Upper lobe of right lung (tissue), 1 donor: ENCODE measurements around the gene NAALADL2. TPM values are rescaled to one million over a fixed set of nuclear protein-coding genes. Genes with fewer than 3 reads are reported as not detected.
"Not testable (repeated sequence)": the region's sequence is repeated elsewhere in the genome, so short reads cannot be mapped to it uniquely, and the experiment has no call there.

Experiments
- ATAC-seq: fragments of 200-7000 bp; cut with Tn5 transposase; one replicate; pipeline ENCODE4 v1.9.1; 2020; ENCODE audit warnings: mild to moderate bottlenecking, moderate library complexity
- DNase-seq: peaks from one replicate; pipeline ENCODE4 v3.0.0-alpha.2; 2020
- H3K27ac ChIP-seq: fragments of 200-600 bp; one replicate; pipeline ENCODE4 v1.8.0; 2022
- H3K27me3 ChIP-seq: fragments of 200-600 bp; one replicate; pipeline ENCODE4 v1.8.0; 2022; ENCODE audit warnings: mild to moderate bottlenecking
- H3K36me3 ChIP-seq: fragments of 200-600 bp; one replicate; pipeline ENCODE4 v1.8.0; 2022
- H3K4me1 ChIP-seq: fragments of 200-600 bp; one replicate; pipeline ENCODE4 v1.8.0; 2022
- H3K4me3 ChIP-seq: fragments of 200-600 bp; one replicate; pipeline ENCODE4 v1.8.0; 2022; ENCODE audit warnings: mild to moderate bottlenecking
- H3K9me3 ChIP-seq: fragments of 200-600 bp; one replicate; pipeline ENCODE4 v1.8.0; 2022
- intact Hi-C: fragments of 100-400 bp; cut with DNase I; formaldehyde crosslinking; loops from one replicate; pipeline ENCODE4 v1.11.0; 2022
- total RNA-seq: library from RNA; stranded (reverse); fragmentation: NEBNext Ultra II Directional; extraction: Animal tissue kit (Norgen Biotek cat#: 25700); gene quantifications from one replicate; pipeline ENCODE4 v1.2.1, GENCODE V29; 2021
- TF ChIP-seq, protein P1 (sequence below): fragments of 200-600 bp; IDR thresholded peaks from one replicate; pipeline ENCODE4 v1.8.0; 2022; ENCODE audit warnings: antibody characterized with exemption
- donor health status: DM: no; HTN: yes; CAD: no; lungs with severe emphysema.

Gene NAALADL2
- total RNA-seq, 1 donor from 2014 or later: 8.5 TPM

DNA sequence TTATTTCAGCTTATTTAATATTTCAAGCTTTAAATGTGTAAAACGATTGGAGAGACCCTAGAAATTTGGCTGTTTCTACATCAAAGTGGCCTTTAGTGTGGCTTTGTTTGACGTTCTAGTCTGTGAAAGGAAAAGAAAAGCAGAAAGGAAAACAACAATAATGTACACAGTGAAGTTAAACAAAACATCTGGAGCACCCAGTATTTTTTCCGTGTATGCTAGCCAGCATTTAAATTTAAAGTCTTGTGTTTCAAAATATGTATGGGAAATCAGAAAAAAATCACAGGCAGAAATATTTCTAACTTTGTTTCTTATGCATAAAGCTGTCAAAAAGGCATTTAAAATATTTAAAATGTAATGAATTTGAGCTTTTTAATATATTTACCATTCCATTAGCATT is 218.1 kb downstream of the NAALADL2 start:
- intact Hi-C loops: no loop called here
- no peak for ATAC-seq
- Histone ChIP-seq H3K36me3 (no peaks in the 10 kb centered on the region), H3K27ac (no peak overlapping the region), H3K4me3 (no peak overlapping the region), H3K4me1 (no peaks in the 10 kb centered on the region), H3K9me3 (no peaks in the 10 kb centered on the region), H3K27me3 (no peaks in the 10 kb centered on the region)
- TF ChIP-seq, protein P1, sequence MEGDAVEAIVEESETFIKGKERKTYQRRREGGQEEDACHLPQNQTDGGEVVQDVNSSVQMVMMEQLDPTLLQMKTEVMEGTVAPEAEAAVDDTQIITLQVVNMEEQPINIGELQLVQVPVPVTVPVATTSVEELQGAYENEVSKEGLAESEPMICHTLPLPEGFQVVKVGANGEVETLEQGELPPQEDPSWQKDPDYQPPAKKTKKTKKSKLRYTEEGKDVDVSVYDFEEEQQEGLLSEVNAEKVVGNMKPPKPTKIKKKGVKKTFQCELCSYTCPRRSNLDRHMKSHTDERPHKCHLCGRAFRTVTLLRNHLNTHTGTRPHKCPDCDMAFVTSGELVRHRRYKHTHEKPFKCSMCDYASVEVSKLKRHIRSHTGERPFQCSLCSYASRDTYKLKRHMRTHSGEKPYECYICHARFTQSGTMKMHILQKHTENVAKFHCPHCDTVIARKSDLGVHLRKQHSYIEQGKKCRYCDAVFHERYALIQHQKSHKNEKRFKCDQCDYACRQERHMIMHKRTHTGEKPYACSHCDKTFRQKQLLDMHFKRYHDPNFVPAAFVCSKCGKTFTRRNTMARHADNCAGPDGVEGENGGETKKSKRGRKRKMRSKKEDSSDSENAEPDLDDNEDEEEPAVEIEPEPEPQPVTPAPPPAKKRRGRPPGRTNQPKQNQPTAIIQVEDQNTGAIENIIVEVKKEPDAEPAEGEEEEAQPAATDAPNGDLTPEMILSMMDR: no peak
- no peak for DNase-seq

DNA sequence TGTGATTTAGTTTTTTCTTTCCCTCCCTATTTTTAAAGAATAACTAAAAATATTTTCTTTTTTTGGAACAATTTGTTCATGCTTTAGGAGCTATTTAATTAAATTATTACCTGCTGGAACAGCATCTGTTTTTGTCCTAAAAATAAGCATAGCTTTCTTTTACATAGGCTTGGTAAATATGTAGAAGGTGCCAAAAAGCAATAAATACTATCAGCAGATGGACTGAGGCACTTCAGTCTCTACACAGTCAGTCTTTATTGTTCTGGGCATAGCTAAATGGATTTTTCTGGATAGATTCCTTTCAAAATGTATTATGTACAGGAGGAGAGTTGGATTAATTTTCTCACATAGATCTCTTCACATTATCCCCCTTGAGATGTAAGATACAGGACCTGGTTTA is 223.5 kb downstream of the NAALADL2 start:
- Histone ChIP-seq H3K4me1 (no peaks in the 10 kb centered on the region), H3K4me3 (no peak overlapping the region), H3K36me3 (no peaks in the 10 kb centered on the region), H3K27me3 (no peaks in the 10 kb centered on the region), H3K27ac (no peak overlapping the region), H3K9me3 (no peaks in the 10 kb centered on the region)
- no peak for ATAC-seq
- DNase-seq: no peak
- intact Hi-C loops: no loop called here
- TF ChIP-seq, protein P1: no peak

DNA sequence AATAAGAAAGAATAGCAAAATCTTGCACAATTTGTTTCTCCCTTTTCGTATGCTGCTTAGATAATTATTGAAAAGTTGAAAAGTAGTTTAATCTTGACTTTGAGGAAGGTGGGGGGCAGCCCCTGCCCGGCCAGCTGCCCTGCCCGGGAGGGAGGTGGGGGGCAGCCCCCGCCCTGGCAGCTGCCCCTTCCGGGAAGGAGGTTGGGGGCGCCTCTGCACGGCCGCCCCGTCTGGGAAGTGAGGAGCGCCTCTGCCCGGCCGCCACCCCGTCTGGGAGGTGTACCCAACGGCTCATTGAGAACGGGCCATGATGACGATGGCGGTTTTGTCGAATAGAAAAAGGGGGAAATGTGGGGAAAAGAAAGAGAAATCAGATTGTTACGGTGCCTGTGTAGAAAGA is 228.0 kb downstream of the NAALADL2 start:
- H3K27ac ChIP-seq, H3K9me3 ChIP-seq, intact Hi-C loops, H3K27me3 ChIP-seq, H3K4me3 ChIP-seq, H3K36me3 ChIP-seq, H3K4me1 ChIP-seq, DNase-seq, ATAC-seq: not testable (repeated sequence)

DNA sequence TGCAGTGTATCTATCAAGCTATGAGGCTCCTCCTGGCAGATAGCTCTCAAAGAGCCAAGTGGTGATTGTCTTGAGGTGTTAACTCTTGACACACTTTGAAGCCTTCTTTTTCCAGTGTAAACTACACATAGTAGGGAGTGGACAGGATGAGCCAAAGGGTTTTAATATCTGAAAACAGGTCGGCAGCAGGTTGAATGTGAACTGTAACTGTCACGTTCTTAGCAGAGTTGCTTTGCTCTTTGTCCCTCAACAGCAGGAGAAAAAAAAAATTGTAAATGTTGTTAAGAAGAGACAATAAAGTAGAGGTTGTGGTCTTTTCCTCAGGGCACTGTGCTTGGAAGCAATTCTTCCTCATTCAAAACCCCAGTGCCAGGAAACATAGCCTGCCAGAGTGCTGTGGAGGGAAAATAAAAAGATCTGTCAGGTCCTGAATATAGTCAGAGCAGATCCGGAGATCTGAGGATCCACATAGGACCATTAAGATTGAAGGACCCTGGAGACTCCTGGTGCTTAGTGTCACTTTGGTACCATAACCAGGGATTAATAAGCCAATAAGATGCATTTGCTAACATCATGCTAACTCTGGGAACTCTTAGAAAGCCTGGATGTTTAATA is 229.7 kb downstream of the NAALADL2 start:
- Histone ChIP-seq H3K4me3 (no peak overlapping the region), H3K27me3 (no peaks in the 10 kb centered on the region), H3K36me3 (no peaks in the 10 kb centered on the region), H3K9me3 (no peaks in the 10 kb centered on the region), H3K4me1 (no peaks in the 10 kb centered on the region), H3K27ac (no peak overlapping the region)
- TF ChIP-seq, protein P1: no peak
- intact Hi-C loops: no loop called here
- ATAC-seq: no peak
- DNase-seq: no peak

DNA sequence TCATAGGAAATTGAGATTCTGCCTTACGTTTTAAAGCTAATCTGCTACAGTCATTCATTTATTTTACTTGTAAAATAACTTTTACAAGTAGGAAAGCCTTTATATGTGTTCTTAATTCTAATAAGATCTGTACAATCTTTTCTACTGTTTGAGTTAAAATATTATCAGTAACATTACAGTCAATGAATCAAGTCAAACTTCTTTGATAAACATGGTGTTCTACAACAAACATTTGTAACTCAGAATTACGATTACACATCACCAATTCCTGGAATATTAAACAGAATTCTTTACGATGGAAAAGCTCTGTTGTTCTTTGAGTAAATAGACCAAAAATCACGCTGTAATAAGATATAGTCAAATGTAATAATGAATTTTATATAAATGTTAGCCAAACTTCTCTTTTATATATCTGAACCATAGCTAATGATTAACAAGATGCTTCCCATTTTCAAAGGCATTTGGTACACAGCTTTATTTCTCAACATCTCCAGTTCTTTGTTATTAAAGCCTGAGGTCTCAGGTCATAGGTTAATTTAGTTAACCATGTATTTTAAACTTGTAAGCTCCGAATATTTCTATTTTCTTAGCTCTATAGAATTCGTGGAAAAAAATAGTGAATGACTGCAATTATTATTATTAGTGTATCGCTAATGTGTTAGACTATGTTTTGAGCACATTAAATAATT is 232.4 kb downstream of the NAALADL2 start:
- H3K27me3 ChIP-seq: no peaks in the 10 kb centered on the region
- H3K27ac ChIP-seq: no peak overlapping the region
- intact Hi-C loops: no loop called here
- TF ChIP-seq, protein P1: no peak
- H3K36me3 ChIP-seq: no peaks in the 10 kb centered on the region
- no peak for ATAC-seq
- no peak for DNase-seq
- no peaks in the 10 kb centered on the region for H3K9me3 ChIP-seq
- H3K4me1 ChIP-seq: no peaks in the 10 kb centered on the region
- no peak overlapping the region for H3K4me3 ChIP-seq

DNA sequence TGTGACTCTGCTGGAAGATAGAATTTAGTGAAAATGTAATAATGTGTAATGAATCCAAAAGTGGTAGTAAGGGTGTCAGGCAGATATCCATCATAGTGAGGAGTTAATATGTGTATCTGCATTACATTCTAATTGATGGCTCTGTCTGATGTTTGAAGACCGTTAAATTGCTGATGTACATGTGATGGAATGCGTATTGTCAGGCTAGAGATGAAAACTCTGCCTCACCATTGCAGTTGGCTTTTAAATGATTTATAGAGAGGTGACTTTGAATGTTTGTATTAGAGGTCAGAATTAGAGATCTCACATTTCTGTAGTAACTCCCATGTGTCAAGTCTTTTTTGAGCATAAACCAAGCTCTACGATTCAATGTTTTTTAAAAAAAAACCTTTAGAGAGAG is 234.6 kb downstream of the NAALADL2 start:
- no peaks in the 10 kb centered on the region for H3K9me3 ChIP-seq
- intact Hi-C loops: no loop called here
- no peak overlapping the region for H3K4me3 ChIP-seq
- TF ChIP-seq, protein P1: no peak
- ATAC-seq: no peak
- no peak for DNase-seq
- H3K4me1 ChIP-seq: no peaks in the 10 kb centered on the region
- no peaks in the 10 kb centered on the region for H3K36me3 ChIP-seq
- H3K27ac ChIP-seq: no peak overlapping the region
- no peaks in the 10 kb centered on the region for H3K27me3 ChIP-seq
